Ovary (tissue), 3 donors: ENCODE measurements around the gene MORN1.

Source experiments
- CTCF ChIP-seq, 3 donors: fragments of 450-650 bp in 2 of 3; fragments of 200-600 bp in 1 of 3; IDR thresholded peaks; one replicate each; pipeline versions ENCODE4 v1.5.1 to v1.8.0; 2016 to 2022; ENCODE audit warnings: antibody characterized with exemption in 3 of 3, mild to moderate bottlenecking in 1 of 3
- EP300 ChIP-seq: sonication (generic); formaldehyde crosslinking; IDR thresholded peaks from one replicate; pipeline ENCODE4 v1.6.1; 2017; ENCODE audit warnings: antibody characterized with exemption
- POLR2A ChIP-seq: fragments of 450-650 bp; IDR thresholded peaks from one replicate; pipeline ENCODE4 v1.6.1; 2017; ENCODE audit warnings: antibody characterized with exemption, mild to moderate bottlenecking, moderate library complexity
- donor health status: DM: no; HTN: no; CAD: no.

DNA sequence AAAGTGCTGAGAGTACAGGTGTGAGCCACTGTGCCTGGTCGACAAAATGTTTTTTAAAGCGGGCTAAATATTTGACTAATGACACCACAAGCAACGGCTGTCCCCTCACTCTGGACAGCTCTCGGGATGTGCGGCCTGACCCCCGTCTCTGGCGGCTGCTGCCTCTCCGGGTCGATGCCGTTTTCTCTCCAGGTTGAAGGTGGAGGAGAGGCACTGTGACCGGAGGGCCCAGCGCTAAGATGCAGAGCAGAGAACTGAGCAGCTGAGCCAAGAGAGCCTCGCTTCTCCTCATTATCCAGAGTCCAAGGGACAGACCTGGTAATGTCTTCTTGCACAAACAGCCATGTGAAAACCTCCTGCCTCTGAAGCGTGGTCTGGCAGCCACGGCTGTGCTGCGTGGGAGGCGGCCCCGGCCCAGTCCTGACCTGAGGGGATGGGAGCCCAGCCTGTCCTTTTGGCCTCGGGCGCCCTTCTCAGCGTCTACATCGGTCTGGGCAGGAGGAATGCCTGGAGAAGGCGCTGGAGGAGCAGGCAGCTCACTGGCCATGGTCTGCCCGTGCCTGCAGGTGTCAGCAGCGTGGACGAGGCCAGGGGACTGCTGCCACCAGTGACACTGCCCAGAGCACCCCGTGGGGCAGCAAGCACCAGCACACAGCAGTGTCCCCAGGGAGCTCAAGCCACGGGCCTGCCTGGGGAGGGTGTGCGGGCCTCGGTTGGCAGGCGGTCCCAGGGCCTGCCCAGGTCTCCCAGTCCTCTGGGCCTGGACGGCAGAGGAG, 10.3 kb downstream of the MORN1 start:
- no peak for TF ChIP-seq CTCF (IDR thresholded peaks at IDR 0.05)
- no peak for TF ChIP-seq POLR2A
- no peak for TF ChIP-seq EP300
